ENCODE results near the gene GPR156.

GPR156 gene

DNA sequence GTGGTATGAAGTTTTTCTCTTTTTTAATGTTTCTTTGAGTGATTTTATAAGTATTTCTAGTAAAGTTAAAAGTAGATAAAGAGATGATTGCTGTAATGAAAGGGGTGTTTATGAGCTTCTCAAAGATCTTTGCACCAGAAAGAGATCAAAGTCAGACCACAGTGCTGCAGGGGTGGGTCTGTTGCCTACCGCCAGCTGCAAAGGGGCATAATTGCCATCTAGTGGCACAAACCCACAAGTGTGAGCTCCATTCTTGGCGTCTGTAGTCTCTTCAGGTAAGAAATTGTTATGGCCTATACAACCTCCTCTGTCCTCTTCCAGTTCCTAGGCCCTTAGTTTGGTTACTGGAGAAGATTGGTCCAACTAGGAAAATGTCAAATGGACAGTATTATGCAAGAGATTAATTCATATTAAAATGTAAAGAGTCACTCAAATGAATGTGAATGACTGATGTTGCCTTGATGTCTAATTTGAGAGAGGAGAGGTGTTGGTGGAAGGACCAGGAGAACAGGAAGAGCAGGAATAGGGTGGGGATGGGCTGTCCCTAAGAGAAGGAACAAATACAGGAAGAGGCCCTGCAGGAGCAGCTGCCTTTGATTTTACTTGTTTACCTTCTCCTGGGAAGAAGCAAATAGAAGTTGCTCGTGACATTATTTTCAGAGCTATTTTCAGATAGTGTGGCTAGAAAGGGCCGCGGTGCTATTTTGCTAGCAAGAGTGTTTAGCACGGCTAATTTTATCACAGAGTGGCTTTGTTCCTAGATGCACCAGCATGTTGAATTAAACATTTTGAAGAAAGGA lies 137.8 kb downstream of the GPR156 start:
- Histone ChIP-seq H3K9ac (ENCODE audit: low read length) (no peak overlapping the region), H3K27ac (ENCODE audit: low read depth, low read length) (no peak overlapping the region), H3K4me3 (ENCODE audit: low read length) (no peak overlapping the region), H3K36me3 (ENCODE audit: control insufficient read depth, insufficient read depth, low read length) (no peaks in the 10 kb centered on the region), H3K4me1 (ENCODE audit: control insufficient read depth, insufficient read depth, low read length) (no peaks in the 10 kb centered on the region), H3K27me3 (ENCODE audit: control insufficient read depth, insufficient read depth, low read length) (no peaks in the 10 kb centered on the region)

DNA sequence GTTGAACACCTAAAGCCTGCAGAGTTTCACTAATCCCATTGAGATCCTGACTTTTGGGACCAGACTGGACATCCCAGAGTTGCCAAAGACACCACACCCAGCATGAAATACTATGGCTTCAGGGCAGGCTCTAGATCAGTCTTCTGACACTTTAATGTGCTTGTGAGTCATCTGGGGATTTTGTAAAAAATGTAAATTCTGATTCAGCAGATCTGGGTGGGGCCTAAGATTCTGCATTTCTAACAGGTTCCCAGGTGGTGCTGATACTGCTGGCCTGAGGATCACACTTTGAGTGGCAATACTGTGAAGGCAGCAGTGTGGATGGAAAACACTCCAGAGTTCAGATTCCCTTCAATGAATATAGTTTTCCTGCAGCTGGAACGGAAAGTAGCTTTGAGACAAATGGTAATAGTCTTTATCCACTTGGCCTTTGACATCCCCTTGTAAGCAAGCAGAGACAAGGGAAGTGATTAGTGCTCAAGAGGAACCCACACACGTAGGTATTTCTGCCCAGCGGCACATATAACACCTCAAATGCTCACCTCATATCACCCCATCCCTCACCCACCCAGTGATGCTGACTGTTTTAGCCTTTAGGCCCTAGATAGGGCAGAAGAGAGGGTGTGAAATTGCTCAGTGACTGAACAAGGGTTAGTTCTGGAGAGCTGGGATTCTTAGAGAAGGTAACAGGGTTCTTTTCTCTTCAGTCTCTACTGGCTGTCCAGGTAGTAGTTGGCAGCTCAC lies 139.3 kb downstream of the GPR156 start:
- H3K36me3 ChIP-seq (ENCODE audit: control insufficient read depth, insufficient read depth, low read length) = no peaks in the 10 kb centered on the region
- H3K27me3 ChIP-seq (ENCODE audit: control insufficient read depth, insufficient read depth, low read length) = no peaks in the 10 kb centered on the region
- no peak overlapping the region for H3K4me3 ChIP-seq (ENCODE audit: low read length)
- no peak overlapping the region for H3K9ac ChIP-seq (ENCODE audit: low read length)
- H3K27ac ChIP-seq (ENCODE audit: low read depth, low read length) = no peak overlapping the region
- H3K4me1 ChIP-seq (ENCODE audit: control insufficient read depth, insufficient read depth, low read length) = no peaks in the 10 kb centered on the region

DNA sequence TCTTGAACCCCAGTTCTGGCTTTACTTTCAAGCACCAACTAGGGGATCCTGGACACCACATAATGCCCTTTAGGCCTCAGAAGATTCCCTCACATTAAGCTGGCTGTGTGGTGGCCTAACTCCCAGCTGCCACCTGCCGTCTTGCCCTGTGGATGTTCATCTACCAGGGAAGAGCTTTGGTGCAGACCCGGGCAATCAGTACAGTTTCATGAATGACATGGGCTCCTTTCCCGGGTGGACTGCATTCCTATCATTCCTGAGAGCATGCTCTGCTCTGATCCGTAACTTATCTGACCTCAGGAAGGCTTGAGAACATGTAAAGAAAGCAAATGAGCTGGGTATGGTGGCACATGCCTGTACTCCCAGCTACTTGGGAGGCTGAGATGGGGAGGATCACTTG lies 140.8 kb downstream of the GPR156 start:
- H3K27ac ChIP-seq (ENCODE audit: low read depth, low read length) = no peak overlapping the region
- no peaks in the 10 kb centered on the region for H3K36me3 ChIP-seq (ENCODE audit: control insufficient read depth, insufficient read depth, low read length)
- no peaks in the 10 kb centered on the region for H3K27me3 ChIP-seq (ENCODE audit: control insufficient read depth, insufficient read depth, low read length)
- H3K9ac ChIP-seq (ENCODE audit: low read length) = no peak overlapping the region
- no peaks in the 10 kb centered on the region for H3K4me1 ChIP-seq (ENCODE audit: control insufficient read depth, insufficient read depth, low read length)
- no peak overlapping the region for H3K4me3 ChIP-seq (ENCODE audit: low read length)

DNA sequence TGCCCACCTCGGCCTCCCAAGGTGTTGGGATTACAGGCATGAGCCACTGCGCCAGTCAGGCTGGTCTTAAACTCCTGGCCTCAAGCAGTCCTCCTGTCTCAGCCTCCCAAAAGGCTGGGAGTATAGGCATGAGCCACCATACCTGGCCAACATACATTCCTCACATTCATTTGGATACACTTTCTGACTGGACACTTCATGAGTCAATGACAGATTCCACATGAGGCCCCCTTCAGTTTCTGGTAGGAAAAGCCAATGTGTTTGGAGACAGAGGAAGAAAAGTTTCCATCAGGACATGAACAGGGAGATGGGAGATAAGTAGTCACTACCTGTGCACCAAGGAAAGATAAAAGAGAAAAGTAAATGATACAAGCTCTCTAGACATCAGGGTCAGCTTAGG lies 141.3 kb downstream of the GPR156 start:
- Histone ChIP-seq H3K27me3 (ENCODE audit: control insufficient read depth, insufficient read depth, low read length) (no peaks in the 10 kb centered on the region), H3K4me3 (ENCODE audit: low read length) (no peak overlapping the region), H3K4me1 (ENCODE audit: control insufficient read depth, insufficient read depth, low read length) (no peaks in the 10 kb centered on the region), H3K27ac (ENCODE audit: low read depth, low read length) (no peak overlapping the region), H3K9ac (ENCODE audit: low read length) (no peak overlapping the region), H3K36me3 (ENCODE audit: control insufficient read depth, insufficient read depth, low read length) (no peaks in the 10 kb centered on the region)

DNA sequence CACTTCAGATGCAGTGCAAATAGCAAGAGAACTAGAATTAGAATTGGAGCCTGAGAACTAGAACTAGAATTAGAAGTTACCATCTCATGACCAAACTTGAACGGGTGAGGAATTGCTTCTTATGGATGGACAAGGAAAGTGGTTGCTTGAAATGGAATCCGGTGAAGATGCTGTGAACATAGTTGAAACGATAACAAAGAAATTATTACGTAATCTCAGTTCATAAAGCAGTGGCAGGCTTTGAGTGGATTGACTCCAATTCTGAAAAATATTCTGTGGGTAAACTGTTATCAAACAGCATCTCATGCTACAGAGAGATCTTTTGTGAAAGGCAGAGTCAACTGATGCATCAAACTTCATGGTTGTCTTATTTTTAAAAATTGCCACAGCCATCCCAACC lies 142.8 kb downstream of the GPR156 start:
- Histone ChIP-seq H3K27ac (ENCODE audit: low read depth, low read length) (no peak overlapping the region), H3K9ac (ENCODE audit: low read length) (no peak overlapping the region), H3K4me3 (ENCODE audit: low read length) (no peak overlapping the region), H3K27me3 (ENCODE audit: control insufficient read depth, insufficient read depth, low read length) (no peaks in the 10 kb centered on the region), H3K4me1 (ENCODE audit: control insufficient read depth, insufficient read depth, low read length) (no peaks in the 10 kb centered on the region), H3K36me3 (ENCODE audit: control insufficient read depth, insufficient read depth, low read length) (no peaks in the 10 kb centered on the region)

DNA sequence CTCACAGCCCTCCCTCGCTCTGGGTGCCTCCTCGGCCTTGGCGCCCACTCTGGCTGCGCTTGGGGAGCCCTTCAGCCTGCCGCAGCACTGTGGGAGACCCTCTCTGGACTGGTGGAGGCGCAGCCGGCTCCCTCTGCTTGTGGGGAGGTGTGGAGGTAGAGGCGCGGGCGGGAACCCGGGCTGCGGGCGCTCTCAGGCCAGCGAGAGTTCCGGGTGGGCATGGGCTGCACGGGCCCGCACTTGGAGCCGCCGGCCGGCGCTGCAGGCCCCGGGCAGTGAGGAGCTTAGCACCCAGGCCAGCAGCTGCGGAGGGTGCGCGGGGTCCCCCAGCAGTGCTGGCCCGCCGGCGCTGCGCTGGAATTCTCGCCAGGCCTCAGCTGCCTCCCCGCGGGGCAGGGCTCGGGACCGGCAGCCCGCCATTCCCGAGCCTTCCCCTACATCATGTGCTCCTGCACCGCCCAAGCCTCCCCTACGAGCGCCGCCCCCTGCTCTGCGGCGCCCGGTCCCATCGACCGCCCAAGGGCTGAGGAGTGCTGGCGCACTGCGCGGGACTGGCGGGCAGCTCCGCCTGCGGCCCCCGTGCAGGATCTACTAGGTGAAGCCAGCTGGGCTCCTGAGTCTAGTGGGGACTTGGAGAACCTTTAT lies 144.8 kb downstream of the GPR156 start:
- no peak overlapping the region for H3K4me3 ChIP-seq (ENCODE audit: low read length)

DNA sequence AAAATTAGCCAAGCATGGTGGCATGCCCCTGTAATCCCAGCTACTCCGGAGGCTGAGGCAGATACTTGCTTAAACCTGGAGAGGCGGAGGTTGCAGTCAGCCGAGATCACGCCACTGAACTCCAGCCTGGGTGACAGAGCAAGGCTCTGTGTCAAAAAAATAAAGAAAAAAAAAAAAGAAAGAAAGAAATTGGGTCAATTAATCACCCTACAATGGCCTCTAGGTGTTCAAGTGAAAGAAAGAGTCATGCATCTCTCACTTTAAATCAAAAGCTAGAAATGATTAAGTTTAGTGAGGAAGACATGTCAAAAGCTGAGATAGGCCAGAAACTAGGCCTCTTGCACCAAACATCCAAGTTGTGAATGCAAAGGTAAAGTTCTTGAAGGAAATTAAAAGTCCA lies 145.9 kb downstream of the GPR156 start:
- H3K4me3 ChIP-seq (ENCODE audit: low read length) = no peak overlapping the region
- H3K9ac ChIP-seq (ENCODE audit: low read length) = no peak overlapping the region
- no peaks in the 10 kb centered on the region for H3K27me3 ChIP-seq (ENCODE audit: control insufficient read depth, insufficient read depth, low read length)
- H3K27ac ChIP-seq (ENCODE audit: low read depth, low read length) = no peak overlapping the region
- no peaks in the 10 kb centered on the region for H3K4me1 ChIP-seq (ENCODE audit: control insufficient read depth, insufficient read depth, low read length)
- no peaks in the 10 kb centered on the region for H3K36me3 ChIP-seq (ENCODE audit: control insufficient read depth, insufficient read depth, low read length)

More for the DNA sequence above, 144.8 kb downstream of the GPR156 start:
- no peaks in the 10 kb centered on the region for H3K36me3 ChIP-seq (ENCODE audit: control insufficient read depth, insufficient read depth, low read length)
- H3K4me1 ChIP-seq (ENCODE audit: control insufficient read depth, insufficient read depth, low read length) = no peaks in the 10 kb centered on the region
- H3K9ac ChIP-seq (ENCODE audit: low read length) = no peak overlapping the region
- no peaks in the 10 kb centered on the region for H3K27me3 ChIP-seq (ENCODE audit: control insufficient read depth, insufficient read depth, low read length)
- no peak overlapping the region for H3K27ac ChIP-seq (ENCODE audit: low read depth, low read length)

DNA sequence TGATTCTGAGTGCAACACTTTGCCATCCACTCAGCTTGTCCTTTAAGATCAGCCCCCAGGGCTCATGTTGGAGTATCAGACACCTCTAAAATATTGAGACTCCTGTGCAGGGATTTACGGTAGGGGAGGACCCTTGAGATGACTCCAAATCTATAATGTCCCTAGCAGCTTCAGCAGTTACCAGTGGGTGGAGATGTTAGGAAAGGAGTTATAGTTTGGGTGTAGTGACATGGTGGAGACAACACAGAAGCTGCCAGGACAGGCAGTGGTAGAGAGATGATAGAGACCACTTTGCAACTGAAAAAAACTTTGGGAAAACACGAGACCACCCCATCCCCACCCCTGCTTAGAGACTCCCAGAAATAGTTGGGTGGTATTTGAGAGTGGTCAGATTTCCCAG lies 147.5 kb downstream of the GPR156 start:
- H3K27me3 ChIP-seq (ENCODE audit: control insufficient read depth, insufficient read depth, low read length) = no peaks in the 10 kb centered on the region
- H3K36me3 ChIP-seq (ENCODE audit: control insufficient read depth, insufficient read depth, low read length) = no peaks in the 10 kb centered on the region
- no peak overlapping the region for H3K4me3 ChIP-seq (ENCODE audit: low read length)
- H3K9ac ChIP-seq (ENCODE audit: low read length) = no peak overlapping the region
- H3K4me1 ChIP-seq (ENCODE audit: control insufficient read depth, insufficient read depth, low read length) = no peaks in the 10 kb centered on the region
- no peak overlapping the region for H3K27ac ChIP-seq (ENCODE audit: low read depth, low read length)

DNA sequence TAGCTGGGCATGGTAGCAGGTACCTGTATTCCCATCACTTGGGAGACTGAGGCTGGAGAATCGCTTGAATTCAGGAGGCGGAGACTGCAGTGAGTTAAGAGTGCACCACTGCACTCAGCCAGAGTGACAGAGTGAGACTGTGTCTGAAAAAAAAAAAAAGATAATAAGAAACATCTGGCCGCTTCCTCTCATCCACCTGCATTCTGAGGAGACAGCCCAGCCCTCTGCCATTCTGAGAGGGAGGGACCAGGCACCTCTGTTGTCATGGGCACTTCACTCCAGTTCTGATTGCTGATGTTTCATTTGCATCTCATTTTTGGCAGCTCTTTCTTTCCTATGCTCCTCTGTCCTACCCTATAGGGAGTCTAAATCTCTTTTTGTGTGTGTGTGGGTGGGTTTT lies 154.4 kb downstream of the GPR156 start:
- Histone ChIP-seq H3K27ac (ENCODE audit: low read depth, low read length) (no peak overlapping the region), H3K36me3 (ENCODE audit: control insufficient read depth, insufficient read depth, low read length) (no peaks in the 10 kb centered on the region)

DNA sequence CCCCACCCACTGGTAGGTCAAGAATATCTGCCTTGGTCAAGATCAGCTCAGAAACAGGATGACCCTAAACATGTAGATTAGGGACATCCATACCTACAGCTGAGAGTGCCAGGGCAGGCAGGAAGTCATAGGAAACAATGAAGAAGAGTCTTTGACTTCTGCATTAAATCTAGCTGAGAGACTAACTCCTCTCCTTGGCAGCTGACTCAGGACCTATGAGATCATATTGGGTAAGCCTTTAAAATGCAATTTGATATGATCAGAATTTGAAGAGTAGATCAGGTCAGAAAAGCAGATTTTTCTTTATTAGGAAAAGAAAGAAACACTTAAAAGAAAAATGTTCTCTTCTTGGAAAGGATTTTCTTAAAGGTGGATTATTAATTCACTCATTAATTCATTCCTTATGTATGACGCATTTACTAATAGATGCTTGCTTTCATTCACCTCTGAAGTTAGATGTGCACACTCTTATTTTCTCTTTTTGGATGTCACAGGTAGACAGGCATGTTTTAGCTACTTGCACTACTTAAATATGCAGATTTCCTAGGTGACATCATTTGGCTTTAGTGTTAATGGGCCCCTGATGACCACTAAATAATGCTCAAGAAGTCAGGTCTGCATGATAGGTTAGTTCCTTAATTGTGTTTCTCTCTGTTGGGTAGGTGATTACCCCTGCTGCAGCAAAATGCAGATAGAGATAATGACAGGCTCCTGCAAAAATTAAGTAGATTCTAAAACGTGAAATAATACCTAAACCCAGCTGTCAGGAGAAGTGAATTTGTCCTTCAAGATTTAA lies 155.1 kb downstream of the GPR156 start:
- no peak overlapping the region for H3K4me3 ChIP-seq (ENCODE audit: low read length)
- H3K36me3 ChIP-seq (ENCODE audit: control insufficient read depth, insufficient read depth, low read length) = no peaks in the 10 kb centered on the region
- no peaks in the 10 kb centered on the region for H3K4me1 ChIP-seq (ENCODE audit: control insufficient read depth, insufficient read depth, low read length)
- no peak overlapping the region for H3K27ac ChIP-seq (ENCODE audit: low read depth, low read length)
- no peaks in the 10 kb centered on the region for H3K27me3 ChIP-seq (ENCODE audit: control insufficient read depth, insufficient read depth, low read length)
- H3K9ac ChIP-seq (ENCODE audit: low read length) = no peak overlapping the region

More for the DNA sequence above, 154.4 kb downstream of the GPR156 start:
- Histone ChIP-seq H3K9ac (ENCODE audit: low read length) (no peak overlapping the region), H3K27me3 (ENCODE audit: control insufficient read depth, insufficient read depth, low read length) (no peaks in the 10 kb centered on the region), H3K4me1 (ENCODE audit: control insufficient read depth, insufficient read depth, low read length) (no peaks in the 10 kb centered on the region), H3K4me3 (ENCODE audit: low read length) (no peak overlapping the region)

DNA sequence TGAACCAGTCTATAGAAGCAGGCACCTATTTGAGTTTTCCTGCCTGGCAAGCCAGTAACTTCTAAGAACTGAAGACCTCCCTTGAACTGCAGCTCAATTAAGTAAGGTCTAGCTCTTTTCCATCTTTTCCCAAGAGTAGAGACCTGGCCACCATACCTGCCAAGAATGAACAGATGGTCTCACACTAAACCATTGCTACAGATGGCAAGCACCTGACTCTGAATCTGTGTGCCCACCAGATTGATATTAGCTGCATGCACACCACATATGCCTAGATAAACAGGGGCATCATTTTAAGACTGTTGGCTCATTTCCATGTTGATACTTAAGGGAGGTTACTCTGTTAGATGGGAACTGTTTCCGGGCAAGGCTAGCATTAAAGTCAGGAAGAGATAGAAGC lies 156.0 kb downstream of the GPR156 start:
- no peak overlapping the region for H3K4me3 ChIP-seq (ENCODE audit: low read length)
- no peaks in the 10 kb centered on the region for H3K27me3 ChIP-seq (ENCODE audit: control insufficient read depth, insufficient read depth, low read length)
- no peaks in the 10 kb centered on the region for H3K4me1 ChIP-seq (ENCODE audit: control insufficient read depth, insufficient read depth, low read length)
- H3K9ac ChIP-seq (ENCODE audit: low read length) = no peak overlapping the region
- no peak overlapping the region for H3K27ac ChIP-seq (ENCODE audit: low read depth, low read length)
- H3K36me3 ChIP-seq (ENCODE audit: control insufficient read depth, insufficient read depth, low read length) = no peaks in the 10 kb centered on the region

DNA sequence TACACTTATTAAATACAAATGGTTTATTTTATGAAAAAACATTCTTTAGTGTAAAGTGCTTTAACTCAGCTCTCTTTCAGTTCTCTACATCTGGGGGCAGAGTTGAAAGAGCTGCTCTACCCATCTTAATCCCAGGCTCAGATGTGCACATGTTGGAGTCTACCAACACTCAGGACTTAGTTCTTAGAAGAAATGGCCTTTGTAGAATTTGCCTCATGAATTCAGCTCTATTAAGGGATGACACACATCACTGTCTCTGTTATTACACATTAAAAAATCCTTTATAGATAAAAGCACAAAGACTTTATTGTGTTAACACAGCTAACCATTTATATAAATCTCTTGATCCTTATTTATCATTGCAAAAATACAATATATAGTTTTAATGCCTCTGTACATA lies 159.0 kb downstream of the GPR156 start:
- Histone ChIP-seq H3K27ac (ENCODE audit: low read depth, low read length) (no peak overlapping the region), H3K36me3 (ENCODE audit: control insufficient read depth, insufficient read depth, low read length) (no peaks in the 10 kb centered on the region), H3K4me3 (ENCODE audit: low read length) (no peak overlapping the region), H3K27me3 (ENCODE audit: control insufficient read depth, insufficient read depth, low read length) (no peaks in the 10 kb centered on the region), H3K4me1 (ENCODE audit: control insufficient read depth, insufficient read depth, low read length) (no peaks in the 10 kb centered on the region), H3K9ac (ENCODE audit: low read length) (no peak overlapping the region)
